Measurements from ENCODE around the gene SERPINA5.

- TF ChIP-seq CTCF (IDR thresholded peaks at IDR 0.05) (no peak), POLR2A (IDR thresholded peaks at IDR 0.05) (no peak), POLR2AphosphoS5 (IDR thresholded peaks at IDR 0.05) (no peak), EP300 (IDR thresholded peaks at IDR 0.05) (no peak)
Observed at GRCh38 chr14:94640721-94641631, 59.8 kb downstream of the SERPINA5 start.

Measured in gastroesophageal sphincter (tissue), 3 donors.